HCT116 (cell line): ENCODE data around the gene TNRC18.

Experiments
- EZH2 ChIP-seq: fragments of 200-600 bp; sonication (generic); IDR thresholded peaks from 2 replicates; pipeline ENCODE4 v1.6.1; 2017; ENCODE audit warnings: antibody characterized with exemption, mixed run types
- JUND ChIP-seq: IDR thresholded peaks from 2 replicates; pipeline ENCODE4 v1.6.1; 2012
- SP1 ChIP-seq: IDR thresholded peaks from 2 replicates; pipeline ENCODE4 v1.6.1; 2012; ENCODE audit warnings: low read depth

GRCh38 chr7:5422396-5423305 lies 983 bp downstream of the TNRC18 start:
- TF ChIP-seq SP1, result no peak
- no peak for TF ChIP-seq JUND
- TF ChIP-seq EZH2, result no peak
